Lower lobe of right lung (tissue), 2 donors: ENCODE measurements around the gene ACBD6. TPM values are rescaled to one million over a fixed set of nuclear protein-coding genes. Genes with fewer than 3 reads are reported as not detected.

Source experiments
- ATAC-seq, 2 donors: fragments of 200-7000 bp; cut with Tn5 transposase; one replicate each; pipeline ENCODE4 v1.9.1; 2020 to 2022; ENCODE audit warnings: mild to moderate bottlenecking in 2 of 2, moderate library complexity in 2 of 2
- DNase-seq: peaks from one replicate; pipeline ENCODE4 v3.0.0-alpha.2; 2020
- H3K27ac ChIP-seq: fragments of 200-600 bp; one replicate; pipeline ENCODE4 v1.8.0; 2022
- H3K27me3 ChIP-seq: fragments of 200-600 bp; one replicate; pipeline ENCODE4 v1.8.0; 2022; ENCODE audit warnings: low read depth
- H3K36me3 ChIP-seq: fragments of 200-600 bp; one replicate; pipeline ENCODE4 v1.8.0; 2022; ENCODE audit warnings: mild to moderate bottlenecking
- H3K4me1 ChIP-seq: fragments of 200-600 bp; one replicate; pipeline ENCODE4 v1.8.0; 2022
- H3K4me3 ChIP-seq: fragments of 200-600 bp; one replicate; pipeline ENCODE4 v1.8.0; 2022; ENCODE audit warnings: mild to moderate bottlenecking
- H3K9me3 ChIP-seq: fragments of 200-600 bp; one replicate; pipeline ENCODE4 v1.8.0; 2022
- CTCF ChIP-seq: fragments of 200-600 bp; IDR thresholded peaks from one replicate; pipeline ENCODE4 v1.8.0; 2022; ENCODE audit warnings: antibody characterized with exemption, mild to moderate bottlenecking
- intact Hi-C: fragments of 100-400 bp; cut with DNase I; formaldehyde crosslinking; loops from one replicate; pipeline ENCODE4 v1.11.0; 2022
- total RNA-seq: library from RNA; stranded (reverse); fragmentation: NEBNext Ultra II Directional; extraction: Animal tissue kit (Norgen Biotek cat#: 25700); gene quantifications from one replicate; pipeline ENCODE4 v1.2.1, GENCODE V29; 2021
- donor health status: DM: no; HTN: yes; CAD: no; lungs with severe emphysema.

The ACBD6 gene
- total RNA-seq, 1 donor from 2014 or later: 37.4 TPM

GRCh38 chr1:180524915-180525714 lies 22.7 kb upstream of the ACBD6 start:
- no peak overlapping the region for H3K27ac ChIP-seq
- intact Hi-C loops: no loop called here

GRCh38 chr1:180524160-180524914 lies 22.0 kb upstream of the ACBD6 start:
- Histone ChIP-seq H3K4me3 (no peak overlapping the region), H3K27ac (no peak overlapping the region), H3K36me3 (no peaks in the 10 kb centered on the region), H3K27me3 (no peaks in the 10 kb centered on the region), H3K4me1 (peaks cover 28% of the 10 kb centered on the region), H3K9me3 (no peaks in the 10 kb centered on the region)
- no peak for TF ChIP-seq CTCF
- intact Hi-C loops: no loop called here
- ATAC-seq (no peak), DNase-seq (no peak)

More at GRCh38 chr1:180524915-180525714, 22.7 kb upstream of the ACBD6 start:
- ATAC-seq: no peak
- Histone ChIP-seq H3K36me3 (no peaks in the 10 kb centered on the region), H3K4me3 (no peak overlapping the region), H3K9me3 (no peaks in the 10 kb centered on the region), H3K27me3 (no peaks in the 10 kb centered on the region), H3K4me1 (peaks cover 34% of the 10 kb centered on the region)
- no peak for DNase-seq
- TF ChIP-seq CTCF: no peak

- Histone ChIP-seq H3K4me3 (no peak overlapping the region), H3K9me3 (no peaks in the 10 kb centered on the region), H3K27ac (no peak overlapping the region), H3K27me3 (no peaks in the 10 kb centered on the region), H3K4me1 (peaks cover 15% of the 10 kb centered on the region), H3K36me3 (no peaks in the 10 kb centered on the region)
- intact Hi-C loops: no loop called here
- DNase-seq (no peak), ATAC-seq (peak; percentile 39 to 65)
- no peak for TF ChIP-seq CTCF
Observed at GRCh38 chr1:180522213-180522515, 19.8 kb upstream of the ACBD6 start.

- intact Hi-C loops: no loop called here
- Histone ChIP-seq H3K27me3 (no peaks in the 10 kb centered on the region), H3K4me1 (peaks cover 15% of the 10 kb centered on the region), H3K4me3 (no peak overlapping the region), H3K9me3 (no peaks in the 10 kb centered on the region), H3K27ac (no peak overlapping the region), H3K36me3 (no peaks in the 10 kb centered on the region)
- no peak for TF ChIP-seq CTCF
- DNase-seq: no peak
- peak; percentile 81 to 89 for ATAC-seq
Observed at GRCh38 chr1:180521474-180522212, 19.3 kb upstream of the ACBD6 start.

GRCh38 chr1:180519846-180520245 lies 17.5 kb upstream of the ACBD6 start:
- Histone ChIP-seq H3K9me3 (no peaks in the 10 kb centered on the region), H3K27ac (peak overlapping the region; percentile 9), H3K27me3 (no peaks in the 10 kb centered on the region), H3K4me3 (no peak overlapping the region), H3K4me1 (peaks cover 6% of the 10 kb centered on the region), H3K36me3 (no peaks in the 10 kb centered on the region)
- DNase-seq (no peak), ATAC-seq (no peak)
- TF ChIP-seq CTCF: no peak
- intact Hi-C loops: loop anchor here (5.0 kb wide), 1 partner anchor 342 kb away; no protein-coding TSS in a partner anchor
